Kidney epithelial cell (primary cell): Measurements from ENCODE around the gene ZNF764. TPM values are rescaled to one million over a fixed set of nuclear protein-coding genes. Genes with fewer than 3 reads are reported as not detected.
"Not testable (repeated sequence)": the region's sequence is repeated elsewhere in the genome, so short reads cannot be mapped to it uniquely, and the experiment has no call there.

ENCODE experiments used
- DNase-seq: peaks from one replicate; pipeline ENCODE4 v3.0.0-alpha.2; 2010; ENCODE audit warnings: low read depth
- H3K27me3 ChIP-seq: 2 replicates; pipeline ENCODE4 v1.6.0; 2011; ENCODE audit warnings: low read length; ENCODE audit not compliant: control insufficient read depth, insufficient read depth
- H3K36me3 ChIP-seq: 2 replicates; pipeline ENCODE4 v1.5.1; 2011; ENCODE audit warnings: low read length; ENCODE audit not compliant: control insufficient read depth, insufficient read depth
- H3K4me3 ChIP-seq: 2 replicates; pipeline ENCODE4 v1.5.1; 2011; ENCODE audit warnings: low read depth, mild to moderate bottlenecking, control low read depth, low read length
- CTCF ChIP-seq: IDR thresholded peaks from 2 replicates; pipeline ENCODE4 v1.5.1; 2011; ENCODE audit warnings: mild to moderate bottlenecking, moderate library complexity, low read length, control low read depth, inconsistent platforms; ENCODE audit not compliant: insufficient read depth, poor library complexity, severe bottlenecking
- total RNA-seq: library from RNA; depleted of rRNA; stranded (reverse); fragments of >200 nt; gene quantifications from 2 replicates; pipeline ENCODE4 v1.2.3, GENCODE V29; 2015

ZNF764 gene
- total RNA-seq, 1 donor from 2014 or later: 8.5 TPM

- peaks cover 1% of the 10 kb centered on the region for H3K36me3 ChIP-seq
- no peak overlapping the region for H3K4me3 ChIP-seq
- no peaks in the 10 kb centered on the region for H3K27me3 ChIP-seq
- TF ChIP-seq CTCF: no peak
- no peak for DNase-seq
Observed at GRCh38 chr16:30551781-30552180, 6.4 kb downstream of the ZNF764 start.

GRCh38 chr16:30548416-30549253, 9.5 kb downstream of the ZNF764 start:
- no peak overlapping the region for H3K4me3 ChIP-seq
- no peaks in the 10 kb centered on the region for H3K36me3 ChIP-seq
- no peak for TF ChIP-seq CTCF
- no peaks in the 10 kb centered on the region for H3K27me3 ChIP-seq
- no peak for DNase-seq

DNA sequence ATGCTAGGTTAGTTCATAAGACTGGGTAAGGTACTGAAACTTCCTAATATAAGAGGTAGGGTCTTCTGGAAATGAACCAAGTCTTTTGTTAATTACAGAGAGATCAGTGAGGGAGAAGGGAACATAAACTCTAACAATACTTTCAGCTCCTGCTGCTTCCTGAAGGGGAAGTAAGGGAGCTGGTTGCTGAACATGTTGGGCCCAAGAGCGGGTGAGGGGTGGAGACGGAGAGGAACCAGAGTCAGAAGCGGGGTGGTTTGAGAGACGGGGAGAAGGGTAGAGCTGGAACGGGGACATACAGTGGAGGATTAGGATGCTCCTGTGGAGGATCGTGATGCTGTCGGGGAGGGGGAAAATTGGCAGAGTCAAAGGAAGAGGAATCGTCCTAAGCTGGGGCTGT, 12.1 kb downstream of the ZNF764 start:
- Histone ChIP-seq H3K36me3 (no peaks in the 10 kb centered on the region), H3K4me3 (no peak overlapping the region), H3K27me3 (no peaks in the 10 kb centered on the region)
- TF ChIP-seq CTCF: no peak
- no peak for DNase-seq

GRCh38 chr16:30543067-30543466, 15.1 kb downstream of the ZNF764 start:
- no peaks in the 10 kb centered on the region for H3K36me3 ChIP-seq
- DNase-seq: no peak
- no peak overlapping the region for H3K4me3 ChIP-seq
- H3K27me3 ChIP-seq: no peaks in the 10 kb centered on the region
- TF ChIP-seq CTCF: no peak

- no peak for TF ChIP-seq CTCF
- no peak for DNase-seq
- Histone ChIP-seq H3K36me3 (no peaks in the 10 kb centered on the region), H3K4me3 (no peak overlapping the region), H3K27me3 (no peaks in the 10 kb centered on the region)
Observed at GRCh38 chr16:30541502-30542329, 16.5 kb downstream of the ZNF764 start.

DNA sequence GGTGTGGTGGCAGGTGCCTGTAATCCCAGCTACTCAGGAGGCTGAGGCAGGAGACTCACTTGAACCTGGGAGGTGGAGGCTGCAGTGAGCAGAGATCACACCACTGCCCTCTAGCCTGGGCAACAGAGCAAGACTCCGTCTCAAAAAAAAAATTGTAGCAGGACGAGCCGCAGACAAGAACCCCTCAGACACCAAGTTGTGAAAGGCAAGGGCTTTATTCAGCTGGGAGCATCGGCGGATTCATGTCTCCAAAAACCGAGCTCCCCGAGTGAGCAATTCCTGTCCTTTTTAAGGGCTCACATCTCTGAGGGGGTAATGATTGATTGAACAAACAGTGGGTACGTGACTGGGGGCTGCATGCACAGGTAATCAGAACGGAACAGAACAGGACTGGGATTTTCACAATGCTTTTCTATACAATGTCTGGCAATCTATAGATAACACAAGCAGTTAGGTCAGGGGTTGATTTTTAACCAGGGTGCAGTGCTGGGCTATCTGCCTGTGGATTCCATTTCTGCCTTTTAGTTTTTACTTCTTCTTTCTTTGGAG, 17.2 kb downstream of the ZNF764 start:
- not testable (repeated sequence) for DNase-seq, H3K36me3 ChIP-seq, H3K4me3 ChIP-seq, H3K27me3 ChIP-seq

- H3K36me3 ChIP-seq, H3K4me3 ChIP-seq, DNase-seq: not testable (repeated sequence)
Observed at GRCh38 chr16:30539986-30540526, 18.1 kb downstream of the ZNF764 start.

More at GRCh38 chr16:30539986-30540526, 18.1 kb downstream of the ZNF764 start:
- H3K27me3 ChIP-seq: not testable (repeated sequence)
